DMS153 treated with DMSO at 0.1 percent for 48 hours (cell line): ENCODE data around the gene DNAJB4.
"Not testable (repeated sequence)": the region's sequence is repeated elsewhere in the genome, so short reads cannot be mapped to it uniquely, and the experiment has no call there.

Experiments
- DNase-seq: peaks from one replicate; lab custom pipeline; 2025; ENCODE audit not compliant: unreplicated experiment; lab: John Stamatoyannopoulos, UW

The DNAJB4 gene

DNA sequence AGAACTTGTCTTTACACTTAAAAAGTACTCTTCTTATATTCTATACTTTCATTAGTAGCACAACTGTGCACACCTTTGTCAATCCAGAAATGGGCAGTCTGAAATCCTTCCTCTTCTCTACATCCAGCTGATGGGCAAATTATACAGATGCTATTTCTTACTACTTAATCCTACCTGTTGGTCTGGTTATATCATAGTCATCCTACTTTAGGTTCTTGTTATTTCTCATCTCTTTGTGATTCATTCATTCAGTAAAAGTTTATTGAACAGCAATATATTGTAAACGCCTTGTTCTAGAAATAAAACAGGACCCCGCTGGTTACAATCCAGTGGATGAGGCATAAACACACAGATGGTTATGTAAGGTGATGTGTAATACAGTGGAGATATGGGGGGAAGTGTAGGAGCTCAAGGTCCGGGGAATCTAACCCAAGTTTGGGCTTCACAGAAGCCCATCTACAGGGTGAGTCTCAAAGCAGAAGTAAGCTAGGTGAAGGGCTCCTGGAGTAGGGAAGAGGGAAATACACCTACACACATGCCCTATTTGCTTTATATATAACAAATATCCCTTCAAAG is 14.0 kb upstream of the DNAJB4 start:
- no peak for DNase-seq

GRCh38 chr1:77991638-77992037 is 13.1 kb upstream of the DNAJB4 start:
- DNase-seq, result no peak

GRCh38 chr1:77994117-77994705 is 10.5 kb upstream of the DNAJB4 start:
- DNase-seq, result no peak

GRCh38 chr1:77996734-77997133 is 8.0 kb upstream of the DNAJB4 start:
- DNase-seq, result no peak

GRCh38 chr1:78000536-78000935 is 4.2 kb upstream of the DNAJB4 start:
- DNase-seq, result not testable (repeated sequence)

- no peak for DNase-seq
These were observed 1.5 kb upstream of the DNAJB4 start for GRCh38 chr1:78003070-78003746.

DNA sequence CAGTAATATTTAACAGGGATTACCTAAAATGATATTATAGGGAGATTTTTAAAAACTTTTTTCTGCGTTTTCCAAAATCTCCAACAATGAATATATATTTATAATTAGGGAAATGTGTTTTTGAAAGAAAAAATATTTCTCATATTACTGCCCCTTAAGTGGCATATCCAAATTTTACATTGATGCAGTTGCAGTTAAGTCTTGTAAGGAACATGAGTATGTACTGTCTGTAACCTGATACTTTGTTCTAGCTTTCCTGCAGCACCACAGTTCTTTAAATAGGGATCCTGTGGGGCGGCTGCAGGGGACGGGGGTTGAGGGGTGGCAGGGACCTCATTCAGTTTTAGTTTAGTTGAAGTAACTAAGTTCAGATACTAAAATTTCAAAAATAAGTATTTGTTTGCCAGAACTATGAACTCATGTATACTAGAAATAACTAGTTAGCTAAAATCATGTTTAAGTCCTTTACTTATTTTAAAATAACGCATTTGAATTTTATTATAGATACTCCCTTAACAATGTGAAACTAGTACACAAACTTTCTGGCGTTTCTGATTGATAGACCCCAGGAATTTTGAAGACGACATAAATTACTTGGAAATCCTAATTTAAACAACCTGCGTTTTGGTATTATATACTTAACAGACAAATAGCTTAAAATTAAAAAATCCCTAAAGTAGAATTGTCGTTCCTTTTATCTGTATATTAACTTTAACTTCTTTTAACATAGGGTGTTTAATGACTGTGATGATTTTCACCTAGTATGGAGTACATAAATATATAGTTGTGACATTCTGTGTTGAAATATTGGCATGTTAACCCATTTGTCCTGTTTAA is 639 bp upstream of the DNAJB4 start:
- DNase-seq, result no peak

DNA sequence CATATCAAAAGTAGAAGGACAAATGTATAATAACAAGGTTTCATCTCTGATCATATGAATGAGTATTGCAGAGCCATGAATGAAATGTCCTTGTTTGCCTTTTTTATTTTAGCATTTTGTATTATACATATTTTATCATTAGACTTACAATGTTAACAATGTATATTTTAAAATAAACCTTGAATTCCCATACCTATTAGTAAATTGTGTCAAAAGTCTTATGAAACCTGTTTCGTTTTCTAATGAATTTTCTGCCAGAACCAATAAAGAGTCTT is 646 bp downstream of the DNAJB4 start:
- no peak for DNase-seq

DNA sequence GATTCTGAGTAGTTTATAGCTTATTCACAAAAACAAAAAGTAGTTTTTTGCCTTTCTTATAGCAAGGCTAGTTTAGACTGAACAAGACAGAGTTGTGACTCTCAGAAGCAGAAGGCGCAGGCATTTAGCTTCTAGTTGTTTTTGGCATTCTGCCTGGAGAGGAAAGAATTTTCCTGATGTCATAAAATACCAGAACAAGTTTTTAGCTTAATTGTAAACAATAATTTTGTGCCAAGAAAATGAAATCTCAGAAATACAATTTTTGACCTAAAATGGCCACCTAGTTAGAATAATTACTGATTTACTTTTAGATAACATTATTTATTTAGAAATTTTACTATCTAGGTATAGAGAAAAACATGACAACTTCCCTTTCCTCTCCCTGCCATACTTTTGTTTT is 1.0 kb downstream of the DNAJB4 start:
- no peak for DNase-seq

GRCh38 chr1:78006521-78006920 is 1.8 kb downstream of the DNAJB4 start:
- DNase-seq, result no peak

DNA sequence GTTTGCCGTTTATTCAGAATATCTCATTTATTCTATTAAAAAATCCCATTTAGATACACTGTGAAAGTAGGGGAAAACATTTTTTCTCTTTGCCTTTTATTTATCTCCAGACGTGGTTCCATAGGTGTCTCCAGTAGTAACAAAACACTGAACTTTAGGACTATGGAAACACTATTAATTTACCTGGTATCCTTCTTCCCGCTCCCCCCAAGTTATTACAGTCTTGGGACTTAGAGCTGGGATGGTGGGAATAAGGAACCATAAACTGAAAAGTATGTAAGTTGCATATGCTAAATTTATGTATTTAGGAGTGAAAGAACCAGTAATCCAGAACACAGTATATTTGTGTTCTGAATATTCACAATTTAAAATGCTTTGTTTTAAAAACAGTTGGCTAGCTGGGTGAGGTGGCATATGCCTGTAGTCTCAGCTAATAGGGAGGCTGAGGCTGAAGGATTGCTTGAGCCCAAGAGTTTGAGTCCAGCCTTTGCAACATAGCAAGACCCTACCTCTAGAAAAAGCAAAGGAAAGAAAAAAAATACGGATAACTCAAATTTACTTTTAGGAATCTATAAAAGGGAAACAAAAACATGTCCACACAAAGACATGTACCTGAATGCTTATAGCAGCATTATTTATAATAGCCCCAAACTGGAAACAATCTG is 3.1 kb downstream of the DNAJB4 start:
- DNase-seq, result no peak

DNA sequence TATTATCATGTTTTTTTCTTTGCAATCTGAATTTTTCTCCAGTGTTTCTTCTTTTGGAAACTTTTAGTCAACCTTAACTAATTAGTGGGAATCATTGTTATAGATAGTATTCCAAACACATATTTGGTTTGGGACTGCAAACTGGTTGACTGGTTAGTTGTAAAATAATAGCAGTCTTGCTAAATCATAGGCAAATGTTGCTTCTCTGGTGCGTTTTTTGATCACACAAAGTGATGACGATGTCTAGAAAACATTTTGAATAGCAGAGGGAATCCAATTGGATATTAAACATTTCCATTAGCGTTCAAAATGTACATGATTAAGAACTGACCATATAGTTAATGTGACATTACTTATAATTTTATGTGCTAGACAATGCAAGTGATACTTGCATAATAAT is 4.5 kb downstream of the DNAJB4 start:
- DNase-seq, result no peak

- no peak for DNase-seq
These were observed 5.1 kb downstream of the DNAJB4 start for GRCh38 chr1:78009836-78010235.

DNA sequence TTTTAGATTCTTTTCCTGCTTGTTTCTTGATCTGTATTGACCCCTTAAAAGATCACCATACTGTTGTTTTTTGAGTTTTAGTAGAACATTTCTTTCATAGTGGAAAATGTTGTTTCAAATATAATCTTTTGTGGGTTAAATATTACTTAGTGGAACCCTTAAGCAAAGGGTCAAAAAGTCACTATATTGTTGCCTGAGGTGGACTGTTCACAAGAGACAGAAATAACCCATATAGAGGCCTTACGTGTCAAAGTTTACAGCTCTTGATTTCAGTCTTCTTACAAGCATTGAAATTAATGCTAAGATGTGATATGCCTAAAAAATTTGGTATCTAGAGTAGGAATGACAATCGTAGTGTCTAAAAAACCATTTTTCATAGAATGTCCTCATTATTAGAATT is 6.3 kb downstream of the DNAJB4 start:
- DNase-seq, result no peak

GRCh38 chr1:78015148-78015547 is 10.4 kb downstream of the DNAJB4 start:
- no peak for DNase-seq

DNA sequence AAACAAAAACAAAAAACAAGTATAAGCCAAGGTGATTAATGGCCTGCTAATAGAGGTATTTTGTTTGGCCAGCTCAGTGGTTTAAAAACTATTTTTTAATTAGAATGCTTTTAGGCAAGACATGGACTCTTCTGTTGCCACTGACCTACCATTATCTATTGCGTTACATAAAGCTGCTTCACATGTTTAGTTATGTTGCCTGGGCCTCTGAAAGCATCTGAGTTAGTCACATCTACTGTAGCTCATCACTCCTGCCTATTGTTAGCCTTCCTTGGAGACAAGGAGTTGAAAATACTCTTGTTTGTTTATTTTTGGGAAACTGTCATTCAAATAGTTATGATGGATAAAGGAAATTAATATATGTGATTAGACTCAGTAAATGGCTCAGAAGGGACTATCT is 14.3 kb downstream of the DNAJB4 start:
- no peak for DNase-seq

- not testable (repeated sequence) for DNase-seq
These were observed 16.4 kb downstream of the DNAJB4 start for GRCh38 chr1:78021134-78021533.

DNA sequence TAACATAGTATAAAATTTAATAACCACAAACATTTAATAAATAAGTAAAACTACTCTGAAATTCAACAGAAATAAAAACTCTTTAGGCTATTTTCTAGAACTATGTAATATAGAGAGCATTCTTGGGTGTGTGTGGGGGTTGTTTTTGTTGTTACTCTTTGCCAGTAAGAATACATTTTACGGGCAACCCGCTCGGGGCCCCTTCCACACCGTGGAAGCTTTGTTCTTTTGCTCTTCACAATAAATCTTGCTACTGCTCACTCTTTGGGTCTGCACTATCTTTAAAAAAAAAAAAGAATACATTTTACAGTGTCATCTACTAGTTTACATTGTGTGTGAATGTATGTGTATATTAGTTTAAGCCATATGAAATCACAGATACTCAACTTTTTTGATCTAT is 25.1 kb downstream of the DNAJB4 start:
- no peak for DNase-seq

DNA sequence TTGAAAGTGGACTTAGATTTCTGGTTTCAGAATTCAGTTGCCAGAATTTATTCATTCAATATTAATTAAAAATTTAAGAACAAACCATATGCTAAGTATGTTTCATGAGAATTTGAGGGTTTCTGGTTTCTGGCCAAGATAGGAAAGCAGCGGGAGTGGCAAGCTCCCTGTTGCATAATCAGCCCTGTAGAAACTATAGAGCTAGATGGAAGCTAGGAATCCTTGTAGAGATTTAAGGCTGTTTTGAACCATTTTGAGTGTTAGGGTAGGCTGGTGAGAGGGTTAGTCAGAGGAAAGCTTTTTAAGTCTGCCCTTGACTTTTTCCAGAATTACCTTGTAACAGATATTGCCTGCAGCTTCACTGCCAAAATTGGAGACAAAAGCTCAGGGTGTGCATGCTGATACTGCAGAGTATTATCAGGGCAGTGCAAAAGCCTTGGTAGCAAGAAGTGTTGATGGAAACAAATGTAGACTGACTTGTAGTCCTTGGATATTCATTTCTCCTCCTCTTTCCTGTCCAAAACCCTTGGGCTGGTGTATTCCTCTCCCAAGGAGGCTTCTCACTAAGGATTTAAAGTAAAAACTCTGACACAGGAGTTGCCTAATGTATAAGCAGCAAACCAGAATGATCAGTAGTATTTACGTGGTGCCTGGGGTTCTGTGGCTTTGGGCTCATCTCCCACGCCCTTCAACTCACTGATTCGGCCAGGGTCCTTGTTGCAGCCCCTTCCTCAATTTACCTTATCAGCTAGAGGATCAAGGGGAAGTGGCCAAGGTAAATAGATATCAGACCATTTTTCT is 28.5 kb downstream of the DNAJB4 start:
- DNase-seq, result no peak

- no peak for DNase-seq
These were observed 29.0 kb downstream of the DNAJB4 start for GRCh38 chr1:78033797-78034172.

GRCh38 chr1:78035121-78035520 is 30.4 kb downstream of the DNAJB4 start:
- no peak for DNase-seq
